A549 (cell line): ENCODE results near the gene DIP2C.

Experiments used
- BHLHE40 ChIP-seq: IDR thresholded peaks from 2 replicates; pipeline ENCODE4 v1.6.1; 2012; ENCODE audit warnings: low read depth, low read length, inconsistent platforms
- CTCF ChIP-seq: fragments of >200 bp; sonication (Bioruptor Twin); formaldehyde crosslinking; IDR thresholded peaks from 3 replicates; pipeline ENCODE4 v1.5.1; 2016
- EHMT2 ChIP-seq: fragments of 200-600 bp; sonication (generic); IDR thresholded peaks from 2 replicates; pipeline ENCODE4 v1.6.1; 2016; ENCODE audit warnings: antibody characterized with exemption, low read depth, mild to moderate bottlenecking, moderate library complexity
- ESRRA ChIP-seq: fragments of 150-350 bp; IDR thresholded peaks from 2 replicates; pipeline ENCODE4 v1.6.1; 2014; ENCODE audit warnings: mild to moderate bottlenecking, low read length, borderline replicate concordance
- HMGXB4 ChIP-seq: fragments of 250-450 bp; sonication (Bioruptor Pico); IDR thresholded peaks from 2 replicates; pipeline ENCODE4 v1.5.0; 2021; ENCODE audit warnings: mild to moderate bottlenecking, moderate library complexity, borderline replicate concordance
- RAD21 ChIP-seq, 2 experiments: fragments of >200 bp in 1 of 2; sonication (Bioruptor Twin) in 1 of 2; formaldehyde crosslinking in 1 of 2; IDR thresholded peaks in 1 of 2; conservative IDR thresholded peaks in 1 of 2; 2 replicates in 1 of 2; 3 replicates in 1 of 2; pipeline ENCODE4 v1.6.1; 2012 to 2018; ENCODE audit warnings: inconsistent platforms in 1 of 2
- RCOR1 ChIP-seq: fragments of 150-350 bp; IDR thresholded peaks from 2 replicates; pipeline ENCODE4 v1.6.1; 2014; ENCODE audit warnings: antibody characterized with exemption, low read length, low read depth
- REST ChIP-seq: fragments of 200-600 bp; sonication (generic); IDR thresholded peaks from 2 replicates; pipeline ENCODE4 v1.6.1; 2016; ENCODE audit warnings: antibody characterized with exemption, mild to moderate bottlenecking, moderate library complexity
- SMC3 ChIP-seq: fragments of >200 bp; sonication (Bioruptor Twin); formaldehyde crosslinking; IDR thresholded peaks from 3 replicates; pipeline ENCODE4 v1.6.1; 2018; ENCODE audit warnings: inconsistent platforms

GRCh38 chr10:664301-664700 lies 25.2 kb downstream of the DIP2C start:
- no peak for TF ChIP-seq SMC3
- TF ChIP-seq EHMT2: no peak
- no peak for TF ChIP-seq BHLHE40
- TF ChIP-seq RCOR1: no peak
- TF ChIP-seq ESRRA: no peak
- no peak for TF ChIP-seq CTCF
- no peak for TF ChIP-seq HMGXB4 (CRISPR knock-in tag)
- no peak for TF ChIP-seq RAD21 (conservative IDR thresholded peaks at IDR 0.05 in 1 of 2, IDR thresholded peaks at IDR 0.05 in 1 of 2)
- TF ChIP-seq REST: no peak
